Stimulated activated CD8-positive, alpha-beta memory T cell treated with anti-CD3 and anti-CD28 coated beads, Interleukin-7, amount 100 ng/mL, for 48 hours (primary cell): ENCODE measurements around the gene ICAM2.
A peak's percentile ranks its signal among the peaks of the same experiment; 100 is the strongest.

ENCODE experiments used
- DNase-seq, 2 donors: peaks; one replicate each; pipeline ENCODE4 v3.0.0-alpha.2; 2020; ENCODE audit warnings: low read depth in 1 of 2; ENCODE audit errors: extremely low read depth in 1 of 2

The ICAM2 gene

DNA sequence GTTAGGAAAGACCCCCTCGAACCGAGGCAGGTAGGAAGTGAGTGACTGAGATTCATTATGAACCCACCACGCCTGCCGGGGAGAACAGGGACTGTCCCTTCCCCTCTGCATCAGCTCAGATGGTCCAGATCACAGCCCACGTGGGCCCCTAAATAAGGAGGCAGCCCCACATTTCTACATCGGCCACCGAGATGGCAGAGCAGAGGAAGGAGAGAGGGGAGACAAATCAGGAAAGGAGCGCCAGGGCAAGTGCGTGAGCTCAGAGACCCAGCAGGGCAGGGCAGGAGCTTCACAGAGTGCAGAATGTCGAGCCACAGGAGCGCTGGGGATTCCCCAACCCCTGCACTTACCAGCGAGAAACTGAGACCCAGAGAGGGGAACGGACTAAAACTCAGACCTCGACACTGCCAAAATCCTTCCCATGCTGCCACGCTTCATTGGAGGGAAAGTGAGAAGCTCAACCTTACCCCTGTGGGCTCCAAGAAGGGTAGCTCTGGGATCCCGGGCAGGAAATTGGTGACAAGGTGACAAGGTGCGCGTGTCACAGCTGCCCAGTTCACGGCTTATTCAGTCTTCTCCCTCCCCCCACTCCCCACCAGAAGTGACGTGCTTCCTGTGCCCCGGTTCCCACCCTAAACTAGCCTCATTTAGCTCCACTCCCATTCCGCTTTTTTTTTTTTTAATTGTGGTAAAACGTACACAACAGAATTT lies at the start of gene ICAM2:
TSS of gene ICAM2 (minus strand) at position 578 of the 711 bp plus-strand sequence. CDS start 13,942 bp downstream, outside the sequence.
- peak; percentile 67 to 89 for DNase-seq

- DNase-seq, result no peak
These were observed 49.8 kb upstream of the ICAM2 start for GRCh38 chr17:64070213-64070612.

GRCh38 chr17:64069143-64069542 lies 48.7 kb upstream of the ICAM2 start:
- DNase-seq, result no peak

- no peak for DNase-seq
These were observed 47.2 kb upstream of the ICAM2 start for GRCh38 chr17:64067657-64068056.

DNA sequence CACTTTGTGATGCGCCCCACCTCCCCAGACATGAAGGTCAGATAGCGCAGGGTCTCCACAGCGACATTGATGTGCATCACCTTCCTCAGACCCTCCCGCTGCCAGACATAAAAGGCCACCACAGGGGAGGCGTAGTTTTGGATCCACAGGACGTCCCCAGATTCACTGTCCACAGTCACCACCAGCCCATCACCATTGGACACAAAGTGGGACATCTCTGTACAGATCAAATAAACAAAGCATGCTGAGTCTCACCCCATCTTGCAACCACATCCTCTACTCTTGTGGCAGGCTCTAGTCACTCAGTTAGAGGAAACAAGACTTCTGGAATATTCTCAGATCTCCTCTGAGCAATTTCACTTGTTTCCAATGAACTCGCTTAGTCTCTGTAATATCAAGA lies 46.3 kb upstream of the ICAM2 start:
- DNase-seq, result no peak

- DNase-seq, result no peak
These were observed 44.7 kb upstream of the ICAM2 start for GRCh38 chr17:64065161-64065560.

- no peak for DNase-seq
These were observed 43.9 kb upstream of the ICAM2 start for GRCh38 chr17:64064331-64064730.

DNA sequence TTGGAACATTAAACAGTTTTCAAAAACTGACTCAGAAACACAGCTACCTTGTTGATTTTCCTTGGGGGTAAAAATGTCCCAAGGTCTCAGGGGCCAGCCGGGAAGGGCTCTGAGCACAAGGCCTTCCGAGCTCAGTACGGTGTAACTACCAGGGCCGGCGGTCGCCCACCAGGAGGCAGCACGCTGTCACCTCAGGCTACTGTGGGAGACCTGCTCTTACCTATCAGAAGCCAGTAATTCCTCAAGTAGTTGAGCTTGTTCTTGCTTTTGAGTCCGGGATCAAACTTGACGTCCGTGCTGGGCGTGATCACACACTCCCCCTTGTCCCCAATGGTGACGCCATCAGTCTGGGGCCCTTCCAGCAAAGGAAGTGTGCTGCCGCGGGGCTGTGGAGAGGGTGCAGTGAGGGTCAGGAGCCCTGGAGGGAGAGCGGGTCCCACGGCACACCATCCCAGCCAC lies 43.4 kb upstream of the ICAM2 start:
- no peak for DNase-seq

DNA sequence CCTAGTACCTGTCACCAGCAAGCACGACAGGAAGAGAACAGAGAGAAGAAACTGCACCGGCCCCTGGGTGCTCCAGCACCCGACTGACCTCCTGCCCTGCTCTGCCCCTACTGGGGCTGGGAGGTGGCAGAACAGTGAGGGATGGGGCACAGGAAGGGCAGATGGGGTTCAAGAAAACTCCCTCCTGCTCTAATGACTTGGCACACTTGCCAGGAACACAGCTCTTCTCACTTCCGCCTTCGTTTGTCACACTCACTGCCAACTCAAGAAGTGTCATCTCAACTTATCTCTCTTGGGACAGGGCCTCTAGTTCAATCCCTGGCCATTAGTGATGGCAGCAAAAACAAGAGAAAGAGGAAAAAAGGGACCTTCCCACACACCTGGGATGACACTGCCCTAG lies 42.7 kb upstream of the ICAM2 start:
- DNase-seq, result no peak

DNA sequence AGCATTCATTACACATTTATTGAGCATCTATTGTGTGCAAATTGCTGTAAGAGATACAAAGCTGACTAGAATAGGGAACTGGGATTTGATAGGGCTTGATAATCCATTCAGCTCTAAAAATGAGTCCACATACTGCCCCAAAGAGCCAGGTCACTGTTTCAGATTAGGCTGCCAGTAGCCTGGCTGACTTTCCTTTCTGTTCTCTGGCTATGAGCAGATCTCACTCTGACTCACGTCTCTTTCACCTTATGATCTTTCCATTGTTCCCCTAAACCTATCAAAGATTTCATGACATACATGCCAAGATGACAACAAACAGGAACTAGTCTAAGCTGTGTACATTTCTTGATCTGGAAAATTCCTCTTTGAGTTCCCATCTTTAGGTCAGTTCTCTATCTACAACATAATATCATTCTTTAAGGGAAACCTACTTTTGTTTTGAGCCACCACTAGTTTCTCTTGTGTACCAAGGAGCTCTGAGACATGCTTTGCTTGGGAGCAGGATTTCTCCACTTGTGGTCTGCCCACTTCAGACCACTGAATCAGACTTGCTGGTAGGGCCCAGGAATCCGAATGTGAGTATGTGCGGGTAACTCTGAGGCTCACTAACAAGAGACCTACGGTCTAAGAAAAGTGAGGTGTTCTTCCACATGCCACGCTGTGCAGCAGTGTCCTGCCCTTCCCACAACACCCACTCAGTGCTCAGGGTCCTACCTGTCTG lies 40.9 kb upstream of the ICAM2 start:
- peak in 1 of 2 donors; percentile 43 for DNase-seq

DNA sequence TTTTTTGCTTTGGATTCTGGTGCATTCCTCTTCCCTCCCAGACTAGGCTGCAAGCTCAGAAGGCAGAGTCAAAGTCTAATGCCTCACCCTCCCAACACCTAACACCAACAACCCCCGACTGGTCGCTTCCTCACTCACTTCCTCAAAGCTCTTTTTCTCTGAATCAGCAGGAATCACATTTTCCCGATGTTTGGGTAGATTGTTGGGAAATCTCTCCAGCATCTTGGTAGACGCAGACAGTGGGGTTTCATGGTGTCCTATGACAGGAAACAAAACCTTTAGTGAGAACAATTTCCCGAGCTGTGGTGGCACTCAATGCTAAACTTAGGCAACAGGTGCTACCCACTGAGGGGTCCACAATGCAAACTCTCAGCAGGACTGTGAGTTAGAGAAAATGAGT lies 39.9 kb upstream of the ICAM2 start:
- no peak for DNase-seq

GRCh38 chr17:64059756-64060155 lies 39.3 kb upstream of the ICAM2 start:
- no peak for DNase-seq

DNA sequence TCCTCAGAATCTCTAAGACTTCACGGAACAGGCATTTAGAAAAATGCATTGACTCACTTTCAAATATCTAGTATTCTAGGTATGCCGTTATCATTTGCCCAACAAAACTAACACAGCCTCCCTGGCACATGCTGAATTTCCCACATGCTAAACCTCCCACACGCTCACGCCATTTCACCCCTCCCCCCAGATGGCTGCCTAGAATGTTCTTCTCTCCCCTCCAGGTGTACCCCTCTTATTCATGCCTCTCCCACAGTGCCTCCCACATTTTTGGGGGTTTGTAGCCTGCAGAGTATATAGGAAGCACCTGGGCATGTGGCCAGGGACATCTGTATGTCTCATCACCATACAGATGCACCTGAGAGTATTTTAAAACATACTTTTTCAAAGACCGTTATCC lies 38.2 kb upstream of the ICAM2 start:
- DNase-seq, result no peak

- DNase-seq, result no peak
These were observed 37.3 kb upstream of the ICAM2 start for GRCh38 chr17:64057701-64058263.

- DNase-seq, result no peak
These were observed 36.0 kb upstream of the ICAM2 start for GRCh38 chr17:64056269-64057005.

- DNase-seq, result no peak
These were observed 35.0 kb upstream of the ICAM2 start for GRCh38 chr17:64055183-64056142.

DNA sequence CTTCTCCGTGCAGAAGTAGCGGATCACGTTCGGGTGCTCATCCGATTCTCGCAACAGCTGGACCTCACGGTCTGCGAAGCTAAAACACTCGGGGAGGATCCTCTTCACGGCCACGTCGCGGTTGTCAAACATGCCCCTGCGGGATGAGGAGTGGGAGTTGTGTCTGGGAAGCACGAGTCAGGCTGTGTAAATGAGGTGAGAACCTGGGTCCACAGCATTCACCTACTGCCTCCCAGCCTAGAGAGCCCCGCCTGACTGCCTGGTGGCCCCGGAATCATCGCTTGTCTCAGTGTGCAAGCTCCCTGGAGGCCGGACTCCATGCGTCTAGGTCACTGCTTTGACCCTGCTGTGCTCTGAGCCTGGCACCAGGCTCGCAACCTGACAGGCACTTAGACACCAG lies 33.9 kb upstream of the ICAM2 start:
- no peak for DNase-seq

DNA sequence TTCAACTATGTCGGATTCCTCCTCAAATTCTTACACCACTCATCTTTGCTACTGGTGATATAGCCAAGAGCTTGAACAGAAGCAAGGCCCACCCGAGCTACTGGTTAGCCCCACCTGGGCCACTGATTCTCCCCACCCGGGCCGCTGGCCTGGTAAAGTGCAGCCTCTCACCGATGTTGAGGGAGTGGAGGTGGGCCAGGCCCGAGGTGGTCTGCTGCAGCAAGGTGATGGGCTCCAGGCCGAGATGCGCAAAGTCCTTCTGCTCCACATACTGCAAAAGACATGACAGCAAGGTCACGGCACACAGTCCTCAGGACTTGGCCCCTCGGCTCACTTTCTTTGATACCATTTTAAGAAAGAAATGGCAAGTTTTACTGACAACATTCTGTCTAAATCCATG lies 32.7 kb upstream of the ICAM2 start:
- DNase-seq, result no peak

DNA sequence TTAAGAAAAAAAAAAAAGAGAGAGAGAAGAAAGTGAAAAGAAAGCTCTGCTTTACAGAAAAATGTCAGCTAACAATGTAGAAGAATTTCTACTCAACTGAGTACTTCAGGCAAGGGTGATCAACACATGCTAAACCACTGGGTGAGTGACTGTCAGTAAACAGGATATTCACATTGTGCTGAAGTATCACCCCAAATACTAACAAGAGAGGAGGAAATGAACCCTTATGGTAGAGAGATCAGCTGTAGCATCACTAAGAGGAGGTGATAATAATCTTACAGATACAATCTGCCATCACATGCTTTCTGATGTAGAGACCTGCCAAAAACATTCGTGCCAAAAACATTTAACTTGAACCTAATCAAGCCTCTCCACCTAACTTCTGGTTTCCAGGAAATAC lies 30.7 kb upstream of the ICAM2 start:
- no peak for DNase-seq

DNA sequence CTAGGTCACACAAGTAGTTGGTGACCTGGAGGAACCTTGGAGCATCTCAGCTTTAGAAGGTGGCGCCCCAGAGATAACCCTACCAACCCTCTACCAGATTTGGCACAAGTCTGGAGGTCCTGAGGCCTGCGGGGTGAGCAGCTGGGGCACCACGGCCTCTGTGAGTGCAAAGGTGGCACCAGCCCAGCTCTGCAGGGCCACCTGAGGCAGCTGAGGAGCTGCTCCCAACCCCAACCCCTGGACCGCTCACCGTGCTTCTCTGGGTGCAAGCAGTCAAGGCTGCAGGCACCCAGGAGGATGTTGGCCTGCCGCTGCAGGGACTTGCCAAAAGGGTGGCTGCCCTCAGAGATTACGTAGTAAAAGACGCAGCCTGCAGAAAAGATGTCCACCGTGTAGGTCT lies 28.4 kb upstream of the ICAM2 start:
- no peak for DNase-seq
